ENCODE data around the gene CDHR4.
"Not testable (repeated sequence)": the region's sequence is repeated elsewhere in the genome, so short reads cannot be mapped to it uniquely, and the experiment has no call there.

The CDHR4 gene

GRCh38 chr3:49780080-49780974 lies 19.3 kb downstream of the CDHR4 start:
- DNase-seq, result no peak

GRCh38 chr3:49779358-49780079 lies 20.2 kb downstream of the CDHR4 start:
- DNase-seq, result no peak

- not testable (repeated sequence) for DNase-seq
Observed at GRCh38 chr3:49776101-49776500, 23.6 kb downstream of the CDHR4 start.

- DNase-seq, result no peak
Observed at GRCh38 chr3:49775538-49775937, 24.1 kb downstream of the CDHR4 start.

- DNase-seq, result no peak
Observed at GRCh38 chr3:49772703-49773102, 27.0 kb downstream of the CDHR4 start.

- DNase-seq, result no peak
Observed at GRCh38 chr3:49771340-49771938, 28.2 kb downstream of the CDHR4 start.

GRCh38 chr3:49769926-49770325 lies 29.7 kb downstream of the CDHR4 start:
- DNase-seq, result no peak

- DNase-seq, result no peak
Observed at GRCh38 chr3:49769286-49769915, 30.3 kb downstream of the CDHR4 start.

- no peak for DNase-seq
Observed at GRCh38 chr3:49763981-49764380, 35.7 kb downstream of the CDHR4 start.

- no peak for DNase-seq
Observed at GRCh38 chr3:49761661-49762060, 38.0 kb downstream of the CDHR4 start.

GRCh38 chr3:49759226-49759625 lies 40.4 kb downstream of the CDHR4 start:
- no peak for DNase-seq

- no peak for DNase-seq
Observed at GRCh38 chr3:49757197-49757596, 42.5 kb downstream of the CDHR4 start.

- DNase-seq, result no peak
Observed at GRCh38 chr3:49756036-49756435, 43.6 kb downstream of the CDHR4 start.

GRCh38 chr3:49754536-49754935 lies 45.1 kb downstream of the CDHR4 start:
- no peak for DNase-seq

GRCh38 chr3:49751501-49751900 lies 48.2 kb downstream of the CDHR4 start:
- no peak for DNase-seq

- no peak for DNase-seq
Observed at GRCh38 chr3:49750056-49750455, 49.6 kb downstream of the CDHR4 start.

GRCh38 chr3:49748874-49749273 lies 50.8 kb downstream of the CDHR4 start:
- DNase-seq, result not testable (repeated sequence)

- no peak for DNase-seq
Observed at GRCh38 chr3:49747792-49748480, 51.7 kb downstream of the CDHR4 start.

- no peak for DNase-seq
Observed at GRCh38 chr3:49745986-49746385, 53.7 kb downstream of the CDHR4 start.

All from effector CD4-positive, alpha-beta T cell (primary cell).